ENCODE results near the gene ARID1B. TPM values are rescaled to one million over a fixed set of nuclear protein-coding genes. Genes with fewer than 3 reads are reported as not detected.

ARID1B gene
- total and polyA plus RNA-seq, 2 of the 4 experiments (the other 2 are of a cell fraction) = 14.5 to 20.1 TPM

- H2AK9ac ChIP-seq (replicated peaks; ENCODE audit: low read depth, low read length, poor library complexity) = no peak overlapping the region
- no peak for ATAC-seq (ENCODE audit: low read depth)
- no peak for DNase-seq
- H3K56ac ChIP-seq (ENCODE audit: extremely low read depth, insufficient read depth, low read length) = no peak overlapping the region
- H3K27ac ChIP-seq (ENCODE audit: insufficient read depth, low read length) = no peak overlapping the region
- H3K4me3 ChIP-seq (ENCODE audit: insufficient read depth, low read depth, low read length) = no peak overlapping the region
- no peak overlapping the region for H2BK120ac ChIP-seq (ENCODE audit: low read depth, low read length)
- peaks cover 17% of the 10 kb centered on the region for H3K4me1 ChIP-seq (ENCODE audit: control insufficient read depth, insufficient read depth, low read length)
- in situ Hi-C loops (cut with MboI; ENCODE audit: low sequenced_read_pairs) (no loop called here), dilution Hi-C loops (cut with HindIII; ENCODE audit: low sequenced_read_pairs, unreplicated experiment) (no loop called here), intact Hi-C loops (cut with micrococcal nuclease) (no loop called here)
- no peak overlapping the region for H3K14ac ChIP-seq (replicated peaks; ENCODE audit: low read depth, low read length)
- ChIA-PET CTCF (interaction anchor here (1.3 kb wide), 1 partner anchor 21 kb away, joined by 3 read pairs; no protein-coding TSS in a partner anchor), POLR2A (ENCODE audit: unreplicated experiment) (no interaction called here)
- H2BK5ac ChIP-seq (ENCODE audit: low read depth, low read length, poor library complexity, severe bottlenecking) = peak overlapping the region; percentile 49
- H4K5ac ChIP-seq (ENCODE audit: low read depth, low read length) = no peak overlapping the region
- peaks cover 23 to 45% of the 10 kb centered on the region in 2 experiments for H3K79me1 ChIP-seq (ENCODE audit: low read depth in 1 of 2, low read length in 2 of 2)
- no TSS peak for BruUV-seq (replicated peaks)
- peak overlapping the region; percentile 72 for H3K4me2 ChIP-seq (ENCODE audit: low read depth, low read length)
- no peaks in the 10 kb centered on the region for H3K27me3 ChIP-seq (ENCODE audit: control insufficient read depth, insufficient read depth, low read length)
- H2BK20ac ChIP-seq (ENCODE audit: low read depth, low read length) = no peak overlapping the region
- H3K18ac ChIP-seq (ENCODE audit: low read depth, low read length) = no peak overlapping the region
- no CpG with 5 or more reads among the region's 4 CpGs for WGBS, 2 experiments (ENCODE audit: extremely low coverage in 2 of 2, insufficient read length in 1 of 2)
- H3K36me3 ChIP-seq (ENCODE audit: control insufficient read depth, insufficient read depth, low read length) = peaks cover 5% of the 10 kb centered on the region
- no peak overlapping the region for H2BK15ac ChIP-seq (ENCODE audit: low read depth, low read length)
- no peak overlapping the region for H2AK5ac ChIP-seq (ENCODE audit: low read depth, low read length)
- no peak overlapping the region for H2AFZ ChIP-seq (replicated peaks; ENCODE audit: low read length, poor library complexity)
- no peaks in the 10 kb centered on the region for H3K9me3 ChIP-seq (ENCODE audit: control insufficient read depth, insufficient read depth, low read length)
- H3K23ac ChIP-seq (ENCODE audit: low read depth, low read length) = no peak overlapping the region
- H3K4ac ChIP-seq (ENCODE audit: low read depth, low read length) = no peak overlapping the region
- no peak overlapping the region for H4K8ac ChIP-seq (ENCODE audit: low read depth in 2 of 2, low read length in 2 of 2)
- H4K91ac ChIP-seq (ENCODE audit: insufficient read depth, low read depth, low read length) = no peak overlapping the region
- no peak for TF ChIP-seq SMC3 (IDR thresholded peaks at IDR 0.05; ENCODE audit: low read depth, low read length)
- no peak for TF ChIP-seq MAZ (IDR thresholded peaks at IDR 0.05; ENCODE audit: borderline replicate concordance, low read depth, low read length)
- TF ChIP-seq MXI1 (IDR thresholded peaks at IDR 0.05; ENCODE audit: borderline replicate concordance, low read depth, low read length) = no peak
- TF ChIP-seq BHLHE40 (IDR thresholded peaks at IDR 0.05; ENCODE audit: low read depth, low read length) = no peak
- TF ChIP-seq RCOR1 (IDR thresholded peaks at IDR 0.05; ENCODE audit: insufficient replicate concordance, low read length) = no peak
- peaks cover 23% of the 10 kb centered on the region for H3K9me1 ChIP-seq (ENCODE audit: insufficient read depth, low read length)
- peaks cover 5% of the 10 kb centered on the region; the same call in 1 of the 2 replicates for H4K20me1 ChIP-seq (ENCODE audit: insufficient read depth, low read length)
- H3K9ac ChIP-seq (ENCODE audit: low read depth, low read length) = no peak overlapping the region
Observed at GRCh38 chr6:157107571-157107914, 330.4 kb downstream of the ARID1B start.

All from IMR-90 (cell line).